ENCODE measurements around the gene SLC51B.

Gene SLC51B

GRCh38 chr15:65101891-65102708, 56.9 kb downstream of the SLC51B start:
- DNase-seq, result no peak

DNA sequence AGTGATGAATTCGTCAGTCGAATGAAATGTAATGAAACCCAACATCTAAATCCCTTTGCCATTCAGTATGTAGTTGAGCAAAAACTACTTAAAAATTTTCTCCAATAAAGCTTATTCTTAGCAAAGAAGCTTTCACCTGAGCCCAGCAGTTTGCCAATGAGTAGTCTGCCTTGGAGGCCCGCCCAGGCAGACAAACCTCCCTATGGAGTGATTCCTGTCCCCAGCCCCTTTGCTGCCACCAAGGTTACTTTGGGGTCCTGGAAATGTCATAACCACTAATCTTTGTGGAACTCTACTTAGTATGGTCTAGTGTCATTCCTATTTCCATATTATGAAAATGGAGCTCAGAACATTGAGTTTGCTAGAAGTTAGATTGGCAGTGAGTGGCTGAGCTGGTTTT, 57.7 kb downstream of the SLC51B start:
- DNase-seq, result no peak

Measured in fibroblast of skin of right biceps (primary cell).